HG03175 (cell line): Measurements from ENCODE around the gene RC3H1.
"Not testable (repeated sequence)": the region's sequence is repeated elsewhere in the genome, so short reads cannot be mapped to it uniquely, and the experiment has no call there.

Experiments
- ATAC-seq: cut with Tn5 transposase; IDR thresholded peaks from one replicate; pipeline ENCODE4 v1.9.1; 2021; ENCODE audit warnings: mild to moderate bottlenecking, moderate library complexity; ENCODE audit not compliant: unreplicated experiment

Gene RC3H1

DNA sequence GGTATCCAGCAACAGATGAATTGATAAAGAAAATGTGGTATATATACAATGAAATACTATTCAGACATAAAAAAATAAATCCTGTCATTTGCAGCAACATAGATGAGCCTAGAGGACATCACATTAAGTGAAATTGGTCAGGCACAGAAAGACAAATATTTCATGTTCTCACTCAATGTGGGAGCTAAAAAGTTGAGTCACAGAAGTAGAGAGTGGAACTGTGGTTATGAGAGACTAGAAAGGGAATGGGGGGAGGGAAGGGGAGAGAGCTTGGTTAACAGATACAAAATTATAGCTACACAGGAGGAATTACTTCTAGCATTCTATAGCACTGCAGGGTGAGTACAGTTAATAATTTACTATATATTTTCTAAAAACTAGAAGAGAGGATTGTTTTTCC, 68.0 kb downstream of the RC3H1 start:
- no peak for ATAC-seq

DNA sequence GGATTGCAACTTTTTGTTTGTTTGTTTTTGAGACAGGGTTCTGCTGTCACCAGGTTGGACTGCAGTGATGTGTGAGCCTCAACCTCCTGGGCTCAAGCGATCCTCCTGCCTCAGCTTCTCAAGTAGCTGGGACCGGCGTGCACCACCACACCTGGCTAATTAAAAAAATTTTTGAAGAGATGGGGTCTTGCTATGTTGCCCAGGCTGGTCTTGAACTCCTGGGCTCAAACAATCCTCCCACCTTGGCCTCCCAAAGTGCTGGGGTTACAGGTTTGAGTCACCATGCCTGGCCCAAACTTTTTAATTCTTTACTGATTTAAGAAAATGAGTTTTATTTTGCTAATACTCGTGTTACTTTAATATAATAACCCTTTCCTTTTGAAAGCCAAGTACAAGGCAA, 73.6 kb downstream of the RC3H1 start:
- ATAC-seq, result no peak

DNA sequence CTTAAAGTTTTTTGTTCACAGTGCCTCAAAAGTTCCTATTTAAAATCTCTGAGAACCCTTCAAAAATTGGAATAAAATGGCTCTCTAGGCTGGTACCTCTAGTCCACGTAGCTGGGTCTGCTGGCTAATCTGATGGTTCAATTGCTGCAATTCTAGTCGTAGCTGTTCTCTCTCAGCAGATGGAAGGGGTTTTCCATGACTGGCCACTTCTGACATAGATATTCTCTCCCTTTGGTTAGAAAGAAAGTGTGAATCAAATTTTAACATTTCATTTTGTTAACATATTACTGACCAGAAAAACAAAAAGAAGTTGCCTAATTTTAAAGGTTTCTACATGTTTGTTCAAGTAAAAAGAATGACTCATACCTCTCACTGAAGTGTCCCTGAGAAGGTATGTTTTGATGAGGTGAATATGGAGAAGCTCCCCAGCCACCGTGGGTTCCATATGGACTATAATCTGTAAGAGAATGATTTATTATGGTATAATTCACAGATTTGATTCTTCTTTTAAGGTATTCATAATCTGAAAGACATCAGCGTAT, 75.7 kb downstream of the RC3H1 start:
- no peak for ATAC-seq

DNA sequence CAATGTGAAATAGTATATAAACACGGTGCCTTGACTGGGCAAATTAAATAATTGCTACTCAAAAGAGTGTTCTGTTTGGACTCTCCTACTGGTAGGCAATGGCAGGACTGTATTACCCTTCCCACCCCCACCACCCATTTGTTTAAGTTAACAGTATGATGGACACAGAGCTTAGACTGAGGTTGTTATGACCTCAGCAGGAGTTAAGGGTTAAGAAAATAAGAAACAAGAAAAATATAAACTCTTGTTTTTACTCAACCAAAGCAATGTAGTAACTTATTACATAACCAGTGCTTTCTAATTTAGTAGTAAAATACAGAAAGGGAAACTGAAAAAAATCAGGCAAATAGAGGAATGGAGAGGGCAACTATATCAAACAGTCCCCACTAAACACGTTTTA, 85.1 kb downstream of the RC3H1 start:
- ATAC-seq, result peak; percentile 57

DNA sequence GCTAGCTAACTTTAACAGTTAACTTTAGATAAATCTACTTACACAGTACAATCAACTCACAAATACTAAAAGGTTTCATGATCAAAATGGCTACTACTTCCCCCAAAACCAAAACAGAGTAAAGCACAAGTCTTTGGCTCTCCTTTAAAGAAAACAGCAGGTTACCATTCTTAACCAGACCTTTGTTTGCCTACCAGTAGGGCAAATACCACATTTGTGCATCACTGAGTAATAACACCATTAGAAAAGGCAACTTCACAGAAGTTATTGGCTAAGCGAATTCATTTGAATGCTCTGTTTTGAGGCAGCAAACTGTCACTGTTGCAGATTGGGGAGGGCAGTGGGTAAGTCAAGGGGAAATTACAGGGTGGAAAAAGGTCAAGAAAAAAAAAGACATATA, 87.7 kb downstream of the RC3H1 start:
- no peak for ATAC-seq

DNA sequence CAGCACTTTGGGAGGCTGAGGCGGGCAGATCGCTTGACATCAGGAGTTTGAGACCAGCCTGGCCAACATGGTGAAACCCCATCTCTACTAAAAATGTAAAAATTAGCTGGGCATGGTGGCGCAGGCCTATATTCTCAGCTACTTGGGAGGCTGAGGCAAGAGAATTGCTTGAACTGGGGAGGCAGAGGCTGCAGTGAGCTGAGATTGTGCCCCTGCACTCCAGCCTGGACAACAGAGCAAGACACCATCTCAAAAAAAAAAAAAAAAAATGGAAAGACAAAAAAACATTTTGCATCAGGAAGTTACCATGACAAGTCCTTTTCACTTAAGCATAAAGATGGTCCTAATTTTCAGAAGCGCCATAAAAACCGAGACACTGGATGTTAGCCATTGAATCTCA, 91.6 kb downstream of the RC3H1 start:
- ATAC-seq, result not testable (repeated sequence)

DNA sequence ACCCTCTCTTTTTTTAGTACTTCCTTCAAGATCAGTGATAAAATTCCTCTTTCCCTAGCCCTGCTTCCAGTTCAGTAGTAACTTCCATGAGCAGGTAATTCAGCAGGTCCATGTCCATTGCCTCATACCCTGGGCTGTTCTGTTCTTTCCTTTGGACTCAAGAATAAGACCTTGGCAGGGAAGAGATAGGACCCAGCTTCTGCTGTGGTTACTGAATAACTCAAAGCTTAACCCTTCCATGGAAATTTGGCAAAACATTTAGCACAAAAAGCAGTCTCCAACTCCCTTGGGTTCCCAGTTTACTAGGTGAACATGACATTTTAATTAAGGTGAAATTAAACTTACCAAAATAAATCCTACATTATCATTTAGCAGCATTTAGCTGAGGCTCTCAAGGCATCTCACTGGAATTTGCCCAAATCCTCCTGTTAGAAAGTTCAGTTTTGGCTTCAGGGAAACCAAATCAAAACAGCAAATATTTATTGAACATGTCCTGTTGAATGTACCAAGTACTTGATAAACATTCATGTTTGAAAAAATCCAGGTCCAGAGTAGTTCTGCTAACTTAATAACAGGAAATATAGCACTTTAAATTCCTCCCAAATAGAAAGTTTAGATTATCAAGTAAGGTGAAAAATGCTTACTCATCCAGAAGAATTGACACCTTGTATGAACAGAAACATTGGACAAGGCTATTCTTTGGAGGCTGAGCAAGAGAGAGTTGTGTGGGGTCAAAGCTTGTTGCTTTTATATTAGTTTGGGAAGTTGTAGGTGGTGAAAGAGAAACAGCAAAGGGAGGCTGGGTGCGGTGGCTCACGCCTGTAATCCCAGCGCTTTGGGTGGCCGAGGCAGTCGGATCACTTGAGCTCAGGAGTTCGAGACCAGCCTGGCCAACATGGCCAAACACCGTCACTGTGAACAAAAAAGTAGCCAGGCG, 96.6 kb downstream of the RC3H1 start:
- ATAC-seq, result no peak

DNA sequence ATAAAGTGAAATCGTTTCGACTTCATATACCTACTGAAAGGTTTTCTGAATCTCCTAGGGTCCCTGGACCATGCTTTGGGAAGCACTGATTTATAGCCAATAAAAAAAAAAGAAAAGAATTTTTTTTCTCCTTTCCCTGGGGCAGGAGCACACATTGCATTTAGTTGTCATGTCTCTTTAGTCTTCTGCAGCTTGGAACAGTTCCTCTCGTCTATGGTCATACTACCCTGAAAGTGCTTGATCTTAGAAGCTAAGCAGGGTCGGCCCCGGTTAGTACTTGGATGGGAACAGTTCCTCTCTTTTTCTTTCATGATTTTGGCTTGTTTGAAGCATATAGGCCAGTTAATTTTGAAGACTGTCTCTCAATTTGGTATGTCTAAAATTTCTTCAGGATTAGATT, 101.3 kb downstream of the RC3H1 start:
- ATAC-seq, result no peak

DNA sequence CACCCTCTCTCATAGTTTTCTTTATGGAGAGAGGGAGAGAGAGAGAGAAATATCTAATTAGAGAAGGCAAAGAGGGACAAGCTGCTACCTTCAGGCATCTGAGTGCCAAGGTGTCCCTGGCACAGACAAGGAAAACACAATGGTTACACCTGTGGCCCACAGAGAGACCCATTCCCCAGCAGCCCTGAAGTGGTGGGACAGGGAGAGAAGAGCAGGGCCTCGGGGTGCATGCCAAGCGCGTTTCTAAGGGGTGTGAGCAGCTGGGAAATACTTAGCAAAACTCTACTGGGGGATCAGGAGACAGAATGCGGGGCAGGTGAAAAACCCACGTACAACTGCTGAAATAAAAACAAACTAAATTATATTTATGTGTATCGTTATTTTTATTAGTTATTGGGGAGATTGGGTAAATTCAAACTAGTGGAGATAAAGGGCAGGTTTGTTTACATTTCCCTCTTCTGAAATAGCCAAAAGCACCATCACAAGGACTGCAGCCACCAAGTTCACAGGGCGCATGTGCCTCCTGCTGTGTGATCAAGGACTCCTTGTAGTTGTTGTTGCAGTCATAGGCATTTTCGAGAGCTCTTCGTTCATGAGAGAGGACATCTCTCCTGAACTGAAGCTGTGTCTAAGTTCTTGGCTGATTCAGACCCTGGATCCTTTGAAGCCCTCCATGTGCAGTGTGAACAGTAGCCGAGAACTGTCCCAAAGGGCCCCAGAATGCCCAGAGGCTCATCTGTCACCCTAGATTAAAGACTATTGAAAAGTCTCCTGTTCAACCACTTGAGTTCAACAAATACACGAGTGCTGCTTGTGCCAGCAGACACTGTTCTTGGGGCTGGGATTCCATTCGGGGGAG, 104.3 kb downstream of the RC3H1 start:
- no peak for ATAC-seq

DNA sequence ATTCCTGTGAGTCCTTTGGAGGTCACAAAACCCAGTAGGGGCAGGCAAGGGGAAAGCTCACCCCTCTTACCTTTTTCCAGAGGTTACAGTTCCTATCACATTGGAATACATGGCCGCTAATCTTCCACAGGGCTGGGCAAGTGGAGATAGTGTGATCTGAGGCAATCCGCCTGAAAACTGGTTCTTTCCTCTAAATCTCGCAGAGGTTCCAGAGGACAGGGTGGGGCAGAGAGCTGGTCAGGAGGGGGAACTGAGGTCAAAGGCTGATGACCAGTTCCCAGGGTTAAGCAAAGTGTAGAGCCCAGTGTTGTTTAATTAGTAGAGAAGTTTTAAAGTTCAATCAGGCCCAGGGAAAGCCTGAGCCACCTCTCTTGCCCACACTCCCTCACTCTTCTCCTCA, 105.0 kb downstream of the RC3H1 start, which contains the start of gene SERPINC1:
Gene SERPINC1, minus strand, starts transcription at position 179 of the 400 bp plus-strand sequence. Its CDS starts 68 bp downstream, at position 111.
- no peak for ATAC-seq

DNA sequence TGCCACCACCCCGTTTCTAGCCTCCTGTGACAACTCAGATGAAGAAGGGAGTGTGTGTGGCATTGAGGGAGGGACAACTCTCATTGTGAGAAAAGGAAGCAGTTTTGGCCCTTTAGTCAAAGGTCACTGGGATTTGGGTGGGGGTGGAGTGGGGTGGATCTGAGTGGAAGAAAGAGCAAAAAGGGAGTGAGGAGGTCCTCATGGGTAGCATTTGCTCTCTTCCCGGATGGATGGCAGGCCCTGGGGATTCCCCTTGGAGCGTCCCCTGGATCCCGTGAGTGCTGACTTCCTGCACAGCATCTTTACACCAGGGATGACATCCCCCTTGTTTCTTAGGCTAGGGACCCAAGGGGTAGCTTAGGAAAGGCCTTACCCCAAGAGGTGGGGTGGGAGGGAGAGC, 105.5 kb downstream of the RC3H1 start:
- no peak for ATAC-seq

DNA sequence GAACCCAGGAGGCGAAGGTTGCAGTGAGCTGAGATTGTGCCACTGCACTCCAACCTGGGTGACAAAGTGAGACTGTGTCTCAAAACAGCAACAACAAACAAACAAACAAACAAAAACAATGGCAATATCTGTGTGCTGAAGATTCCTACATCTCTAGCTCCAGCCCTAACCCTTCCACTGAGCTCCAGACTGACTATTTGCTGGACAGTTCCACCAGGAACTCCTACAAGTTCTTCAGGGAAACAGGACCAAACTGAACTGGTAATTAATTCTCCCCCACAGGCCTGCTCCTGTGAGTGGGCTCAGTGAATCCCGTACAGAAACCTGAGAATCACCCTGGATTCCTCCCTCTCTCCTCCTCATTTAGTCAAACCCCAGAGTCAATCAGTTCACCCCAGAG, 106.6 kb downstream of the RC3H1 start:
- no peak for ATAC-seq

DNA sequence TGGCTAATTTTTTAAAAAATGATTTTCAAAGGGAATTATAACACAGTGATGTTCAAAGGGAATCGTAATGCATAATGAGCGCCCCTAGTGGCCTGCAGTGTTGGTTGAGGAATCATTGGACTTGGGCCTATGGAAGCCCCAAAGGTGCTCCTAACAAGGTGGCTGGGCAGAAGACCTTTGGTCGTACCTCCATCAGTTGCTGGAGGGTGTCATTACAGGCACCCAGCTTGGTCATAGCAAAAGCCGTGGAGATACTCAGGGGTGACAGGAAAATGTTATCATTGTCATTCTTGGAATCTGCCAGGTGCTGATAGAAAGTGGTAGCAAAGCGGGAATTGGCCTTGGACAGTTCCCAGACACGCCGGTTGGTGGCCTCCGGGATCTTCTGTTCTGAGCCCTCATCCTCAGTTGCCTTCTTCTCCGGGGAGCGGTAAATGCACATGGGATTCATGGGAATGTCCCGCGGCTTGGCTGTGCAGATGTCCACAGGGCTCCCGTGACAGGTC, 107.7 kb downstream of the RC3H1 start:
- ATAC-seq, result no peak

DNA sequence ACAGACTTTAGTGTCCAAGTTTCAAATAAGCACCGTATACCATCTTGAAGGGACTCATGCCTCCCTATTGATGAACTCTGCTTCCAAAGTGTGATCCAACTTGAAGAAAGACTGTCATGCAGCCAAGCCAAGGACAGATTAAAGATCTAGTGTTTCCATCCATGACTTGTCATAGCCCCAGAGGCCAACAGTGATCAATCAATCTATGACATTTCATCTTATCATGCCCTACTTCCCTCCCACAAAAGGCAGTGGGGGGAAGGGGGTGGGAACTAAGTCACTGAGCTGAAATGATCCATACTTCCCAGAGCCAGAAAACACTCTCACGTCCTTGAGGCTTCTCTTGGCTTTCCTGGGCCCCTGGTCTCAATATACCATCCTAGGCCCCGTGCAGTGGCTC, 109.0 kb downstream of the RC3H1 start:
- no peak for ATAC-seq

DNA sequence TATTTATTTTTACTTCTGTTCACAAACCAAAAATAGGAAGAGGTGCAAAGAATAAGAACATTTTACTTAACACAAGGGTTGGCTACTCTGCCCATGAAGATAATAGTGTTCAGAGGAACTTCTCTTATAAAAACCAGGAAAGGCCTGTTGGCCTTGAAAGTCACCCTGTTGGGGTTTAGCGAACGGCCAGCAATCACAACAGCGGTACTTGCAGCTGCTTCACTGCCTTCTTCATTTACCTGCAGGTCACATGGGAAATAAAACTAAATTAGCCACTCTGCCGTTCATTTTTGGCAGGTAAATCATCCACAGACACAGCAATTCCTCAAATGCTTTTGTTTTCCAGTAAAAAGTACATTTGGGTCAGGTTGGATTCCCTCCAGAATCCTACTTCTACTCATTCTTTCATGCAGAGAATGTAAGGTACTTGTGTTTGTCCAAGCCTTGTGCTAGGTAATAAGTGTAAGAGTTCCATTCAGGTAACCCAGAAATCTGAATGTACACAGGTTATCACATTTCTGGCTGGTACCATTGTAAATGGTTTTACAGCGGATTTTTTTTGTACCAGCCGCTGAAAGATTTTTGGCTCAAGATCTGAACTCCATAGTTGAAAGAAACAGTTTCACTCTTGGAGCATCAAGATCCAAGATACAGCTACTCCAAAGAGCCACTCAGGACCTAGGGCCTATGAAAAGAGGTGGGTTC, 118.2 kb downstream of the RC3H1 start:
- ATAC-seq, result no peak

DNA sequence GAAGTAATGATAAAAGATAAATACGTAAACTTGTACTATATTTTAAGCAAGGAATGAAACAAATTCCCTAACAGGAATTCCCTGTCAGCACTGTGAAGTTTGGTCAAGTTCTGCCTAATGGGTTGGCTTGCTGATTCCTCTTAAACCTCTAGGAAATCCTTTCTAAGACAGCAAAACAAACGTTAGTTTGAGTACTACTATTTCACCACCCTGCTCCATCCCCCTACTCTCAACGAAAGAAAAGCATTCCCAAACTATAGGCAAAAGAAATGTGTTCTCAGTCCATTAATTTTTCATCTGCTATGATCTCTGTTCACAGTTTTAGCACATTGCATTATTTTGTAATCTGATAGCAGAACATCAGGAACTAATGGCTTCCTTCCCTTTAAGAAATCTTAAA, 121.2 kb downstream of the RC3H1 start:
- ATAC-seq, result no peak

DNA sequence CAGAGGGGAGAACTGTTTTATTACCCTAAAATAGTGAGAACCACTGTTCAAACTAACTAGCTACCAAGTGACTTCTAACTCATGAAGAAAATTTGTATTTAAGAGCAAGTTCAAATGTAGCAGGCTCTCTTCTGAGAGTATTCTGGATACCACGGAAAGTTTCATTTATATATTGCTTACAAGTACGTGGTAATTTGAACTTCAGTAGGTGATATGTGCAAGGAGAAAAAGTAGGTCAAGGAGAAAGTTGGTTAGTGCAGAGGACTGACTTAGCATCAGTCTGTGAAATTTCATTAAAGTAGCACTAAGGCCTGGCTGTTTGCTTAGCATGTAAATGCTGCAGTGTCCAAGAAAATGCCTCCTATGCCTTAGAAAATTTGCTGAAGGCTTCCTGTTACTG, 121.7 kb downstream of the RC3H1 start:
- no peak for ATAC-seq

DNA sequence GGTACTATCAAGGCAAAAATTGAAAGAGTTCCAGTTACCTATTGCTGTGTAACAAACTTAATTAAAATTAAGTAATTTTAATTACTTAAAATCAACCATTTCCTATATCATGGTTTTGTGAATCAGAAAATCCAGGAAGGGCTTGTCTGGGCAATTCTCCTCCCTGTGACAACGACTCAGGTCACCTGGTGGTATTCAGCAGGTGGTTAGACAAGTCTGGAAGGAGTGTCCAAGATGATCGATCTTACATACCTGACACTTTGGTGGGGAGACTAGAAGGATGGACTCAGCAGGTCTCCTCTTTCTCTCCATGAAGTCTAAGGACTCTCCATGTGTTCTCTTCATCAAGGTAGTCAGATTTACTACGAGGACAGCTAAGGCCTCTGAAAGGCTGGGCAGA, 128.0 kb downstream of the RC3H1 start:
- no peak for ATAC-seq

DNA sequence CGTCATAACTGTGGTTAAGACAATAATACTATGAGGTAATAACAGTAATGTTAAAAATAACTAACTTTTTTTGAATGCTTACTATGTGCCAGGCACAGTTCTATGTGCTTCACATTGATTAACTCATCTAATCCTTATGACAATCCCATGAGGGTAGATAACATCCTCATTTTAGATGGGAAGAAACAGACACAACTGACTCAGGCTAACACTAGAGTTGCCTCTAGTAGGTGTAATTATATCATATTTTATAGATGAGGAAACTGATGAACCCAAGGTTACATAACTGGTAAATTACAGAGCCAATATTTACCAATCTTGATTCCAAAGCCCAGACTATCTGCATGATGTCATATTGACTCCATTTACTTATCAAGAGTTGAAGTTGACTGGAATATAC, 128.5 kb downstream of the RC3H1 start:
- no peak for ATAC-seq

DNA sequence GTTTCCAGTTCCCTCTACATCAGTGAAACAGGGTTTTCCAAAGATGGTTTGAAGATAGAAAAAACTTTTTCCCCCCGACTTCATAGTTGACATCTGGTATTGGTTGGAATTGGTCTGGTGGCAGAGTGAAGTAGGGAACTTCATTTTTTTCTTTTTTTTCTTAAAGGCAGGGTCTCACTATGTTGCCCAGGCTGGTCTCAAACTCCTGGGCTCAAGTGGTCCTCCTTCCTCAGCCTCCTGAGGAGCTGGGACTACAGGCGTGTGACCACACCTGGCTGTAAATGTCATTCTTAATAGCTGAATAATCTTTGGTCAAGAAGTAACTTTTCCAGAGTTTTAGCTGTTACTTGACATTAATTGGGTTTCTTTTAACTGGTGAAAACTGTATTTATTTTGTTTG, 132.3 kb downstream of the RC3H1 start:
- no peak for ATAC-seq

DNA sequence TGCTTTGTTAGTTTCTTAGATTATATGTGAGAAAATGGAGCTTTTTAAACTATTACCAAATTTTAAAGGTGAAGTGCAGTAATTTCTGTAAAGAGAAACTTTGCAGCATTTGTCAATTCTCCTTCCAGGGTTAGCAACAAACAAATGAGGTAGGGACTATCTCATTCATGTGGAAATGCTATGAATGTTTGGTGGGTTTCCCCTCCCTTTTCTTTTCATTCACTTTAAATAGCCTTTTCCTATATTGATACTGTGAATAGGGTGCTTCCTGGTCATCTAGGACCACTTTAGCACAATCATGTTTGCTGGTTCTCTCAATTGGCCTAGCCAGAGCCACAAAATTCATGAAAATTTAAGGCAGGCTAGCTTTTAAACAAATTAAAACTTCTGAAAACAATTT, 133.4 kb downstream of the RC3H1 start:
- ATAC-seq, result no peak
